Measurements from ENCODE around the gene MAPK11.

GRCh38 chr22:50319503-50319951 lies 49.3 kb upstream of the MAPK11 start:
- TF ChIP-seq ZNF70 (CRISPR knock-in tag; IDR thresholded peaks at IDR 0.05) (no peak), ZNF565 (CRISPR knock-in tag; conservative IDR thresholded peaks at IDR 0.05; ENCODE audit: low read depth) (no peak)

All from SK-N-SH treated with all-trans-retinoic acid at 6 μM for 48 hours (cell line).